SK-N-SH treated with all-trans-retinoic acid at 6 μM for 48 hours (cell line): Measurements from ENCODE around the gene SHOC1.

Source experiments
- ARNTL ChIP-seq: fragments of 450-650 bp; formaldehyde crosslinking; IDR thresholded peaks from 2 replicates; pipeline ENCODE4 v1.5.0; 2020; ENCODE audit warnings: low read depth, mild to moderate bottlenecking, moderate library complexity, borderline replicate concordance
- CSDC2 ChIP-seq: fragments of 250-450 bp; sonication (Bioruptor Pico); IDR thresholded peaks from 2 replicates; pipeline ENCODE4 v1.5.0; 2020; ENCODE audit warnings: mild to moderate bottlenecking, moderate library complexity
- ISL1 ChIP-seq: fragments of 250-450 bp; sonication (Bioruptor Pico); IDR thresholded peaks from 2 replicates; pipeline ENCODE4 v2.1.2; 2022; ENCODE audit warnings: mild to moderate bottlenecking, moderate library complexity
- POU6F1 ChIP-seq: fragments of 250-450 bp; sonication (Bioruptor Pico); IDR thresholded peaks from 2 replicates; pipeline ENCODE4 v1.8.0; 2021; ENCODE audit warnings: low read depth, mild to moderate bottlenecking, moderate library complexity, borderline replicate concordance
- RARB ChIP-seq: fragments of 250-450 bp; sonication (Bioruptor Pico); IDR thresholded peaks from 2 replicates; pipeline ENCODE4 v1.8.0; 2021; ENCODE audit warnings: mild to moderate bottlenecking, moderate library complexity

DNA sequence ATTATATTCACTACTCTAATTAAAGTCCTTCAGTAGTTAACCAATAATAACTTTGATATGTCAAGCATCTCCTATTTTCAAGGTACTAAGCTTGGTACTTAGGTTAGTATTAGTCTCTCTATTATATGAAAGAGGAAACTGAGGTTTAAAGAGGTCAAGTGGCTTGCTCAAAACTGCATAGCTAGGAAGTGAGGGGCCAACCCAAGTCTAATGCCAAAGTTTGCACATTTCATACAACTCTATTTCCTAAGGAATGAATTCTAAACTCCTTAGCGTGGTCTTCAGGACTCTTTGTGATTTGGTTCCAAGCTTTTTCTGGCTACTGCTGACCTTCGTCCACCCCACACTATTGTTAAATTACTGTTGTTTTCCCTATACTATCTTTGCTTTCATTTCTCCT lies 9.9 kb upstream of the SHOC1 start:
- TF ChIP-seq RARB (CRISPR knock-in tag): no peak
- no peak for TF ChIP-seq CSDC2 (CRISPR knock-in tag)
- TF ChIP-seq POU6F1 (CRISPR knock-in tag): no peak
- no peak for TF ChIP-seq ISL1
- no peak for TF ChIP-seq ARNTL (CRISPR knock-in tag)
